CMK (cell line): ENCODE measurements around the gene NEU2.

Experiments used
- DNase-seq: peaks from one replicate; pipeline ENCODE4 v3.0.0-alpha.2; 2010; ENCODE audit warnings: low read depth

Gene NEU2

GRCh38 chr2:233032551-233033320 is at the start of gene NEU2:
TSS of gene NEU2 (plus strand) at chr2:233032672. CDS start at chr2:233032672, 0 bp downstream.
- DNase-seq: no peak

GRCh38 chr2:232982926-232983668 is 49.4 kb upstream of the NEU2 start:
- DNase-seq: no peak

GRCh38 chr2:232983669-232984140 is 48.8 kb upstream of the NEU2 start:
- DNase-seq: no peak

GRCh38 chr2:232984451-232985207 is 47.8 kb upstream of the NEU2 start:
- no peak for DNase-seq

GRCh38 chr2:232986155-232986554 is 46.3 kb upstream of the NEU2 start:
- DNase-seq: no peak

GRCh38 chr2:232993231-232993821 is 39.1 kb upstream of the NEU2 start:
- no peak for DNase-seq

- DNase-seq: no peak
Observed at GRCh38 chr2:232994446-232994845, 38.0 kb upstream of the NEU2 start.

- no peak for DNase-seq
Observed at GRCh38 chr2:232997749-232998665, 34.5 kb upstream of the NEU2 start.

GRCh38 chr2:232998666-232998985 is 33.8 kb upstream of the NEU2 start:
- DNase-seq: no peak

- no peak for DNase-seq
Observed at GRCh38 chr2:232999354-232999753, 33.1 kb upstream of the NEU2 start.

- DNase-seq: no peak
Observed at GRCh38 chr2:233000886-233001750, 31.4 kb upstream of the NEU2 start.

GRCh38 chr2:233002829-233003657 is 29.4 kb upstream of the NEU2 start:
- DNase-seq: no peak

- no peak for DNase-seq
Observed at GRCh38 chr2:233003658-233004555, 28.6 kb upstream of the NEU2 start.

GRCh38 chr2:233005096-233005495 is 27.4 kb upstream of the NEU2 start:
- no peak for DNase-seq

- DNase-seq: no peak
Observed at GRCh38 chr2:233006648-233007047, 25.8 kb upstream of the NEU2 start.

GRCh38 chr2:233007270-233007669 is 25.2 kb upstream of the NEU2 start:
- DNase-seq: no peak

GRCh38 chr2:233007739-233008138 is 24.7 kb upstream of the NEU2 start:
- DNase-seq: no peak

- DNase-seq: no peak
Observed at GRCh38 chr2:233009661-233010060, 22.8 kb upstream of the NEU2 start.
